ENCODE measurements around the gene MAN1B1. TPM values are rescaled to one million over a fixed set of nuclear protein-coding genes. Genes with fewer than 3 reads are reported as not detected.

The MAN1B1 gene
- total RNA-seq, 1 donor from 2014 or later: 34.1 TPM

DNA sequence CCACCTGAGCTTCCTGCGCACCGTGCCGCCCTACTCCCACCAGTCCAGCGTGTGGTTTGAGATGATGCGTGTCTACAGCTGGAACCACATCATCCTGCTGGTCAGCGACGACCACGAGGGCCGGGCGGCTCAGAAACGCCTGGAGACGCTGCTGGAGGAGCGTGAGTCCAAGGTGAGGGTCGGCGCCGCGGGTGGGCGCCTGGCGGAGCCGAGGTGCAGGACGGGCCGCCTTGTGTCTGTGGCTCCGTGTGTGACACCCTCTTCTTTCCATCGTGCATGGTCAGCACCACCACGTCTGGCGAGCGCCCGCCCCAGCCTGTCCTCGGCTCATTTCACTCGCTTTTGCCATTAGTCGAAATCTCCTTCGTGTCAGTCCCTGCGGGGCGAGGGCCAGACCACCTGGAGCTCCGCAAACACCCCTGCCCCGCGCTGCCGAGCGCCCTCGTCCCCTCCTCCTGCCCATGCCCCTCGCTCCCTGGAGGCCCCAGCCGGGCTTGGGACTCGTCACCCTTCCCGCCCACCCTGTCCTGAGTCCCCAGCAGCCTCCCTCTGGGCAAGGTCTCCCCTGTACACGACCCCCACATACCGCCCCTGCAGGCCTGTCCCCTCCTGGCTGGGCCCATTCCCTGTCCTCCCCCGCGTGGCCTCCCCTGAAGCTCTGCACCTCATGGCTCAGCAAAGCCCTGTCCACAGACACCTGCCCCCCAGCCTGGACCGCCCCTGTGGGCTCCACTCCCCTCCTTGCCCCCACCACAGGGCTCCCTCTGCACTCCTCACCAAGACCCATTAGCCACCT is 59.1 kb downstream of the MAN1B1 start:
- intact Hi-C loops (cut with DNase I): no loop called here
- Histone ChIP-seq H3K4me3 (no peak overlapping the region), H3K36me3 (no peaks in the 10 kb centered on the region), H3K27ac (no peak overlapping the region), H3K9me3 (no peaks in the 10 kb centered on the region), H3K4me1 (no peaks in the 10 kb centered on the region), H3K27me3 (no peaks in the 10 kb centered on the region)
- no peak for DNase-seq (ENCODE audit: extremely low spot score in 2 of 2)
- no peak for TF ChIP-seq POLR2AphosphoS5 (IDR thresholded peaks at IDR 0.05; ENCODE audit: insufficient read depth in 1 of 2, low read depth in 1 of 2)
- TF ChIP-seq POLR2A (IDR thresholded peaks at IDR 0.05): no peak
- TF ChIP-seq, protein P1, sequence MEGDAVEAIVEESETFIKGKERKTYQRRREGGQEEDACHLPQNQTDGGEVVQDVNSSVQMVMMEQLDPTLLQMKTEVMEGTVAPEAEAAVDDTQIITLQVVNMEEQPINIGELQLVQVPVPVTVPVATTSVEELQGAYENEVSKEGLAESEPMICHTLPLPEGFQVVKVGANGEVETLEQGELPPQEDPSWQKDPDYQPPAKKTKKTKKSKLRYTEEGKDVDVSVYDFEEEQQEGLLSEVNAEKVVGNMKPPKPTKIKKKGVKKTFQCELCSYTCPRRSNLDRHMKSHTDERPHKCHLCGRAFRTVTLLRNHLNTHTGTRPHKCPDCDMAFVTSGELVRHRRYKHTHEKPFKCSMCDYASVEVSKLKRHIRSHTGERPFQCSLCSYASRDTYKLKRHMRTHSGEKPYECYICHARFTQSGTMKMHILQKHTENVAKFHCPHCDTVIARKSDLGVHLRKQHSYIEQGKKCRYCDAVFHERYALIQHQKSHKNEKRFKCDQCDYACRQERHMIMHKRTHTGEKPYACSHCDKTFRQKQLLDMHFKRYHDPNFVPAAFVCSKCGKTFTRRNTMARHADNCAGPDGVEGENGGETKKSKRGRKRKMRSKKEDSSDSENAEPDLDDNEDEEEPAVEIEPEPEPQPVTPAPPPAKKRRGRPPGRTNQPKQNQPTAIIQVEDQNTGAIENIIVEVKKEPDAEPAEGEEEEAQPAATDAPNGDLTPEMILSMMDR (IDR thresholded peaks at IDR 0.05): no peak

DNA sequence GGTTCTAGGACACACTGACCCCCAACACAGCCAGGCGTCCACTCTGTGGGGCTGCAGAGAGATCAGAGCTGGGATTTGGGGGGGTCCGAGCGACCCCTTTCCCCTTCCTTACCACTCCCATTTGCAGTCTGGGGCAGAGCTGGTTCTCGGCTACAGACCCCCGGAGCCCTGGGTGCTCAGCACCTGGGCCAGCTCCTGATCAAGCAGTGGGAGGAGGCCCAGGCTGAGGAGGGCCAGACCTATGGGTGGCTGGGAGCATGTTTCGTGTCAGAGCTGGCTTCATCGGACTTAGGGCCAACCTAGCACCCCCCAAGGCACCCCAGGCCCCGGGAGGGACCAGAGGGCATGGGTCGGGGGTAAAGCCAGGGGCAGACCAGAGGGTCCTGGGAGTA is 59.7 kb downstream of the MAN1B1 start:
- intact Hi-C loops (cut with DNase I): no loop called here
- H3K4me3 ChIP-seq: no peak overlapping the region
- no peak for DNase-seq (ENCODE audit: extremely low spot score in 2 of 2)
- H3K36me3 ChIP-seq: no peaks in the 10 kb centered on the region
- H3K4me1 ChIP-seq: no peaks in the 10 kb centered on the region
- no peak for TF ChIP-seq POLR2A (IDR thresholded peaks at IDR 0.05)
- TF ChIP-seq, protein P1 (IDR thresholded peaks at IDR 0.05): no peak
- H3K27me3 ChIP-seq: no peaks in the 10 kb centered on the region
- no peak overlapping the region for H3K27ac ChIP-seq
- H3K9me3 ChIP-seq: no peaks in the 10 kb centered on the region

DNA sequence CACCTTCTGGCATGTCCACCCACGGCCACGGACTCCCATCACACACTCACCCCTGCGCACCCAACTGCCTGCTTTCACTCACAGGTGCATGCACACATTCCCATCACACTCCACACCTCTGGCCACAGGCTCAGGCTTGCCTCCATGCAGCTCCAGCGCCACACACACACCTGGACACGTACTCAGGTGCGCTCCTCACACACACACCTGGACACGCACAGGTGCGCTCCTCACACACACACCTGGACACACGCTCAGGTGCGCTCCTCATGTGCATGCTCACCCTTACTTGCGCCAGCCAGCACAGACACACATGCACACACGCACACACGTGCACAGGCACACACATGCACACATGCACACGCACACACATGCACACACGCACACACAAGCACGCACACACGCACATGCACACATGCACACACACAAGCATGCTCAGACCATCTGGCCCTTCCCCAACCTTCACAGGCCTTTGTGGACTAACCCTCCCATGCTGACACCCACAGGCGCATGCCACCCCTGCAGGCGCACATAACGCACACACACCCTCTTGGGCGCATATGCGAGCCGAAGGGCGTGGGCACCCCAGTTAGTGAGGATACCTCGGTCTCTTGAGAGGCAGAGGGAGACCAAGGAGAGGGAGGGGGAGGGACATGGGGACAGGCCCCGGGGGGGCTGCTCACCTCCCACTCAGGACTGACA is 60.5 kb downstream of the MAN1B1 start:
- TF ChIP-seq POLR2AphosphoS5 (IDR thresholded peaks at IDR 0.05; ENCODE audit: insufficient read depth in 1 of 2, low read depth in 1 of 2) (no peak), POLR2A (IDR thresholded peaks at IDR 0.05) (no peak)
- TF ChIP-seq, protein P1 (IDR thresholded peaks at IDR 0.05): no peak
- DNase-seq (ENCODE audit: extremely low spot score in 2 of 2): no peak
- H3K4me3 ChIP-seq: no peak overlapping the region
- no peaks in the 10 kb centered on the region for H3K4me1 ChIP-seq
- no peaks in the 10 kb centered on the region for H3K27me3 ChIP-seq
- H3K9me3 ChIP-seq: no peaks in the 10 kb centered on the region
- intact Hi-C loops (cut with DNase I): no loop called here
- no peaks in the 10 kb centered on the region for H3K36me3 ChIP-seq
- no peak overlapping the region for H3K27ac ChIP-seq

DNA sequence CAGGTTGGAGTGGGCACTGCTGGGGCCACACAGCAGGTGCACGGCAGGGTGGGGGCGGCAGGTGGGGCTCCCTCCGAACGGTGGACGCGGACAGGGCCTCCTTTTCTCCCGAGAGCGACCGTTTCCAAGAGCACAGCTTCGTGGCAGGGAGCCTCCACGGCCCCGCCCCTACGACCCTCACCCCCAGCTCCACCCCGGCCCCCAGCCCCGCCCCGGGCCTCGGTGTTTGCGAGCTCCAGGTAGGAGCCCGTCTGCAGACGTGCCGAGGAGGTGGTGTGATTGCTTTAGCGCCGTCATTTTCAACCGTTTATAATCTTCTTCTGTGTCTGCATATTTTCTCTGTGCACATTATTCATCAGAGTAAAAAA is 61.0 kb downstream of the MAN1B1 start:
- Histone ChIP-seq H3K9me3 (no peaks in the 10 kb centered on the region), H3K4me3 (no peak overlapping the region), H3K4me1 (no peaks in the 10 kb centered on the region), H3K36me3 (no peaks in the 10 kb centered on the region), H3K27ac (no peak overlapping the region), H3K27me3 (no peaks in the 10 kb centered on the region)
- TF ChIP-seq, protein P1 (IDR thresholded peaks at IDR 0.05): no peak
- no peak for TF ChIP-seq POLR2A (IDR thresholded peaks at IDR 0.05)
- TF ChIP-seq POLR2AphosphoS5 (IDR thresholded peaks at IDR 0.05; ENCODE audit: insufficient read depth in 1 of 2, low read depth in 1 of 2): no peak
- no peak for DNase-seq (ENCODE audit: extremely low spot score in 2 of 2)
- intact Hi-C loops (cut with DNase I): no loop called here

DNA sequence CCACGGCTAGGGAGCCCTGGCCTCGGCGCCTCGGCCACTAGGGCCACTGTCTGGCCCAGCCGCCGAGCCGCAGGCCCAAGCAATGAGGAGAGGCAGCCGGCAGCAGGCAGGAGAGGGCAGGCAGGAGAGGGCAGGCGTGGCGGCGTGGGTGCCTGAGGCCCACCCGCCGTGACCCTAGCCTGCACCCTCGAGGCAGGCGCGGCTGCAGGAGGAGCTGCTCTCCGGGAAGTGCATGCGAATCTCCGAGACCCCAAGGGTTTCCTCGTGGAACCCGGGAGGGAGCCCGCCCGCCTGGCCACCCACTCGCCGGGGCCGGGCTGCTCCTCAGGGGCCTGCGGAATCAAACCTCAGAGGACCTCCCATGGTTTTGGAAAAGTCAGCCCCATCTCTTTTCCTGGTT is 61.5 kb downstream of the MAN1B1 start:
- no peaks in the 10 kb centered on the region for H3K36me3 ChIP-seq
- TF ChIP-seq POLR2A (IDR thresholded peaks at IDR 0.05) (no peak), POLR2AphosphoS5 (IDR thresholded peaks at IDR 0.05; ENCODE audit: insufficient read depth in 1 of 2, low read depth in 1 of 2) (no peak)
- TF ChIP-seq, protein P1 (IDR thresholded peaks at IDR 0.05): no peak
- no peak overlapping the region for H3K27ac ChIP-seq
- H3K4me3 ChIP-seq: no peak overlapping the region
- H3K4me1 ChIP-seq: no peaks in the 10 kb centered on the region
- no peak for DNase-seq (ENCODE audit: extremely low spot score in 2 of 2)
- no peaks in the 10 kb centered on the region for H3K9me3 ChIP-seq
- intact Hi-C loops (cut with DNase I): no loop called here
- H3K27me3 ChIP-seq: no peaks in the 10 kb centered on the region
